Thyroid gland (tissue), 4 donors: ENCODE results near the gene ZKSCAN1. TPM values are rescaled to one million over a fixed set of nuclear protein-coding genes. Genes with fewer than 3 reads are reported as not detected.

Experiments used
- DNase-seq, 2 donors: peaks; one replicate each; pipeline ENCODE4 v3.0.0-alpha.2; 2019
- H3K27ac ChIP-seq, 3 donors: fragments of 200-600 bp; sonication (generic); 1 replicate in 2 of 3; 2 replicates in 1 of 3; pipeline ENCODE4 v1.5.1; 2016 to 2019; ENCODE audit warnings: mild to moderate bottlenecking in 1 of 3, moderate library complexity in 1 of 3
- H3K27me3 ChIP-seq: fragments of 200-600 bp; sonication (generic); one replicate; pipeline ENCODE4 v1.5.1; 2019
- H3K36me3 ChIP-seq, 2 donors: fragments of 200-600 bp; sonication (generic); one replicate each; pipeline ENCODE4 v1.5.1; 2016 to 2019
- H3K4me1 ChIP-seq, 2 donors: fragments of 200-600 bp; sonication (generic); one replicate each; pipeline ENCODE4 v1.5.1; 2017 to 2019
- H3K4me3 ChIP-seq, 3 donors: fragments of 200-600 bp; sonication (generic); replicated peaks in 1 of 3; 1 replicate in 2 of 3; 2 replicates in 1 of 3; pipeline ENCODE4 v1.5.1; 2016; ENCODE audit warnings: mild to moderate bottlenecking in 1 of 3
- H3K9me3 ChIP-seq: fragments of 200-600 bp; sonication (generic); one replicate; pipeline ENCODE4 v1.5.1; 2017
- POLR2A ChIP-seq, 2 donors: fragments of 450-650 bp; IDR thresholded peaks; one replicate each; pipeline ENCODE4 v1.6.1; 2017; ENCODE audit warnings: antibody characterized with exemption in 2 of 2, mild to moderate bottlenecking in 2 of 2, moderate library complexity in 1 of 2
- WGBS, 2 donors: methylation state at CpG; one replicate each; pipeline ENCODE4 v1.1.5; 2017; 5-methylcytosine and 5-hydroxymethylcytosine counted together
- intact Hi-C: fragments of 100-400 bp; cut with DNase I; formaldehyde crosslinking; loops from one replicate; pipeline ENCODE4 v1.15.1; 2023
- total RNA-seq, 4 donors: library from RNA; depleted of rRNA; stranded (reverse); fragments of >200 nt; gene quantifications; one replicate each; pipeline ENCODE4 v1.2.3, GENCODE V29; 2016
- TF ChIP-seq, protein P1 (sequence below), 6 experiments: fragments of 200-600 bp in 3 of 6; fragments of 450-650 bp in 3 of 6; sonication (generic) in 3 of 6; IDR thresholded peaks; one replicate each; pipeline ENCODE4 v1.5.1; 2016 to 2019; ENCODE audit warnings: antibody characterized with exemption in 6 of 6, mild to moderate bottlenecking in 2 of 6, inconsistent platforms in 1 of 6, moderate library complexity in 1 of 6

ZKSCAN1 gene
- total RNA-seq, 4 donors from 2014 or later, result 34.0 to 41.4 (median 35.3) TPM

DNA sequence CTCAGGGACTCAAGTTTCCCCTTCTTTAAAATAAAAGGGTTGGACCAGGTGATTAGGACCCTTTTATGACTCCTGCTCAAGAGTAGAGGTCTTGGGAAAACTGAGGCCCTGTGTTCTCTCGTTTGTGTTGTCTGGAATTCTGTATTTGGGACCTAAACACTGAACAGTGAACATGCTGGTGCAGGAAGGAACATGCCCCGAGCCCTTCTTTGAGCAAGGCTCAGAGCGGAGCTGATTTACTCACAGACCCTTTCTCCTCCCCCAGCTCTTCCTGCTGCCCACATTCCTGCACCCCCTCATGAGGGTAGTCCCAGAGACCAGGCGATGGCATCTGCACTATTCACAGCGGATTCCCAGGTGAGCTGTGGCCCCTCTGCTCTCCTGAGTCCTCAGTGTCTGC is 14.2 kb downstream of the ZKSCAN1 start:
- Histone ChIP-seq H3K36me3 (peaks cover 47 to 50% of the 10 kb centered on the region in 2 donors), H3K27ac (no peak overlapping the region), H3K4me1 (no peaks in the 10 kb centered on the region), H3K27me3 (no peaks in the 10 kb centered on the region), H3K9me3 (no peaks in the 10 kb centered on the region), H3K4me3 (no peak overlapping the region)
- 87 to 89% methylated on average over 5 of the region's 5 CpGs for WGBS, 2 donors
- DNase-seq, result no peak
- intact Hi-C loops, result no loop called here
- TF ChIP-seq, protein P1, sequence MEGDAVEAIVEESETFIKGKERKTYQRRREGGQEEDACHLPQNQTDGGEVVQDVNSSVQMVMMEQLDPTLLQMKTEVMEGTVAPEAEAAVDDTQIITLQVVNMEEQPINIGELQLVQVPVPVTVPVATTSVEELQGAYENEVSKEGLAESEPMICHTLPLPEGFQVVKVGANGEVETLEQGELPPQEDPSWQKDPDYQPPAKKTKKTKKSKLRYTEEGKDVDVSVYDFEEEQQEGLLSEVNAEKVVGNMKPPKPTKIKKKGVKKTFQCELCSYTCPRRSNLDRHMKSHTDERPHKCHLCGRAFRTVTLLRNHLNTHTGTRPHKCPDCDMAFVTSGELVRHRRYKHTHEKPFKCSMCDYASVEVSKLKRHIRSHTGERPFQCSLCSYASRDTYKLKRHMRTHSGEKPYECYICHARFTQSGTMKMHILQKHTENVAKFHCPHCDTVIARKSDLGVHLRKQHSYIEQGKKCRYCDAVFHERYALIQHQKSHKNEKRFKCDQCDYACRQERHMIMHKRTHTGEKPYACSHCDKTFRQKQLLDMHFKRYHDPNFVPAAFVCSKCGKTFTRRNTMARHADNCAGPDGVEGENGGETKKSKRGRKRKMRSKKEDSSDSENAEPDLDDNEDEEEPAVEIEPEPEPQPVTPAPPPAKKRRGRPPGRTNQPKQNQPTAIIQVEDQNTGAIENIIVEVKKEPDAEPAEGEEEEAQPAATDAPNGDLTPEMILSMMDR (IDR thresholded peaks at IDR 0.05), result no peak
- TF ChIP-seq POLR2A (IDR thresholded peaks at IDR 0.05), result no peak

- no peaks in the 10 kb centered on the region for H3K27me3 ChIP-seq
- H3K4me1 ChIP-seq, result no peaks in the 10 kb centered on the region
- no peak overlapping the region for H3K4me3 ChIP-seq
- WGBS, 2 donors, result 94 to 96% methylated on average over 6 of the region's 6 CpGs
- peaks cover 39 to 47% of the 10 kb centered on the region in 2 donors for H3K36me3 ChIP-seq
- TF ChIP-seq, protein P1 (IDR thresholded peaks at IDR 0.05), result no peak
- TF ChIP-seq POLR2A (IDR thresholded peaks at IDR 0.05), result no peak
- DNase-seq, result no peak
- no peak overlapping the region for H3K27ac ChIP-seq
- intact Hi-C loops, result no loop called here
- H3K9me3 ChIP-seq, result no peaks in the 10 kb centered on the region
These were observed 18.1 kb downstream of the ZKSCAN1 start for GRCh38 chr7:100033526-100033925.

GRCh38 chr7:100034871-100035510 is 19.6 kb downstream of the ZKSCAN1 start:
- WGBS, 2 donors, result 91% methylated on average over 8 of the region's 8 CpGs
- intact Hi-C loops, result no loop called here
- Histone ChIP-seq H3K36me3 (peaks cover 34 to 47% of the 10 kb centered on the region in 2 donors), H3K27ac (no peak overlapping the region), H3K27me3 (no peaks in the 10 kb centered on the region), H3K4me3 (no peak overlapping the region), H3K4me1 (no peaks in the 10 kb centered on the region), H3K9me3 (no peaks in the 10 kb centered on the region)
- no peak for TF ChIP-seq POLR2A (IDR thresholded peaks at IDR 0.05)
- TF ChIP-seq, protein P1 (IDR thresholded peaks at IDR 0.05), result no peak
- no peak for DNase-seq

DNA sequence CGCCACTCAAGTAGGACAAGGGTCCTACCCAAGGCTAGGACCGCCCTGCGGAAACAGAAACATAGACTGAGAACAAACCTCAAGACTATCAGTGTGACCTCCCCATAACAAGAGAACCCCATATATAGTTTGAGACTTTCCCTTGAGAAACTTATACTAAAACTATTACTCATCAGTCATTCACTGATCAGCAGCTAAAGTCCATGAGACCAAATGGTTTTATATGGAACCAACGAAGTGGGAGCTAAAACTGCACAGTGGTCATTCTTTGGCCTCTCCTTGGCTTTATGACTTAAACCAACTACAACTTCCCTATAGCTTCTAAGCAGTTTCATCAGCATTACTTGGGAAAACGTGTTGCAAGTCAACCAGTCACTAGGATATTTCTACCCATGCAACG is 20.5 kb downstream of the ZKSCAN1 start:
- 88 to 97% methylated on average over 6 of the region's 6 CpGs for WGBS, 2 donors
- no peaks in the 10 kb centered on the region for H3K9me3 ChIP-seq
- intact Hi-C loops, result no loop called here
- H3K4me3 ChIP-seq, result no peak overlapping the region
- DNase-seq, result no peak
- TF ChIP-seq, protein P1 (IDR thresholded peaks at IDR 0.05), result no peak
- TF ChIP-seq POLR2A (IDR thresholded peaks at IDR 0.05), result no peak
- H3K36me3 ChIP-seq, result peaks cover 26 to 43% of the 10 kb centered on the region in 2 donors
- H3K4me1 ChIP-seq, result no peaks in the 10 kb centered on the region
- no peak overlapping the region for H3K27ac ChIP-seq
- H3K27me3 ChIP-seq, result no peaks in the 10 kb centered on the region

- Histone ChIP-seq H3K4me3 (no peak overlapping the region), H3K36me3 (peaks cover 16 to 25% of the 10 kb centered on the region in 2 donors), H3K27ac (no peak overlapping the region), H3K4me1 (no peaks in the 10 kb centered on the region), H3K27me3 (no peaks in the 10 kb centered on the region), H3K9me3 (no peaks in the 10 kb centered on the region)
- WGBS, 2 donors, result 93 to 94% methylated on average over 7 of the region's 7 CpGs
- DNase-seq, result no peak
- intact Hi-C loops, result no loop called here
- TF ChIP-seq, protein P1 (IDR thresholded peaks at IDR 0.05), result no peak
- TF ChIP-seq POLR2A (IDR thresholded peaks at IDR 0.05), result no peak
These were observed 22.9 kb downstream of the ZKSCAN1 start for GRCh38 chr7:100038326-100038725.
